Ovary (tissue), 9 donors: ENCODE data around the gene UQCC2. TPM values are rescaled to one million over a fixed set of nuclear protein-coding genes. Genes with fewer than 3 reads are reported as not detected.

Experiments
- DNase-seq, 5 donors: peaks; one replicate each; pipeline ENCODE4 v3.0.0-alpha.2; 2019 to 2020
- H3K27ac ChIP-seq, 2 donors: fragments of 200-600 bp; one replicate each; pipeline versions ENCODE4 v1.5.1 to v1.8.0; 2019 to 2022
- H3K27me3 ChIP-seq: fragments of 200-600 bp; one replicate; pipeline ENCODE4 v1.8.0; 2022
- H3K36me3 ChIP-seq: fragments of 200-600 bp; sonication (generic); one replicate; pipeline ENCODE4 v1.5.1; 2019
- H3K4me1 ChIP-seq: one replicate; pipeline ENCODE4 v1.8.1; 2013; ENCODE audit warnings: mild to moderate bottlenecking, moderate library complexity; ENCODE audit not compliant: insufficient read depth
- H3K4me3 ChIP-seq: fragments of 200-600 bp; sonication (generic); one replicate; pipeline ENCODE4 v1.5.1; 2017
- H3K9me3 ChIP-seq, 2 donors: fragments of 200-600 bp in 1 of 2; sonication (generic) in 1 of 2; one replicate each; pipeline versions ENCODE4 v1.5.1 to v1.8.1; 2013 to 2019; ENCODE audit warnings: mild to moderate bottlenecking in 1 of 2, moderate library complexity in 1 of 2
- CTCF ChIP-seq, 3 donors: fragments of 450-650 bp in 2 of 3; fragments of 200-600 bp in 1 of 3; IDR thresholded peaks; one replicate each; pipeline versions ENCODE4 v1.5.1 to v1.8.0; 2016 to 2022; ENCODE audit warnings: antibody characterized with exemption in 3 of 3, mild to moderate bottlenecking in 1 of 3
- EP300 ChIP-seq: sonication (generic); formaldehyde crosslinking; IDR thresholded peaks from one replicate; pipeline ENCODE4 v1.6.1; 2017; ENCODE audit warnings: antibody characterized with exemption
- POLR2A ChIP-seq: fragments of 450-650 bp; IDR thresholded peaks from one replicate; pipeline ENCODE4 v1.6.1; 2017; ENCODE audit warnings: antibody characterized with exemption, mild to moderate bottlenecking, moderate library complexity
- WGBS, 3 donors: extraction: QIAGEN DNeasy Blood & Tissue Kit in 1 of 3; methylation state at CpG; one replicate each; pipeline versions ENCODE4 v1.1.5 to v1.1.7; 2013 to 2017; 5-methylcytosine and 5-hydroxymethylcytosine counted together
- intact Hi-C, 4 donors: fragments of 100-400 bp; cut with DNase I; formaldehyde crosslinking; loops; one replicate each; pipeline versions ENCODE4 v1.11.0 to v1.15.1; 2022 to 2023
- polyA plus RNA-seq, 2 donors: library from polyadenylated mRNA; stranded (reverse); fragments of 200-250 nt in 1 of 2; fragments of 350-450 nt in 1 of 2; fragmentation: Illumina TruSeq in 1 of 2; extraction: RNeasy Lipid Tissue Mini Kit (QIAGEN cat#74804) in 1 of 2; gene quantifications; one replicate each; pipeline ENCODE4 v1.2.3, GENCODE V29; 2013 to 2014
- total RNA-seq, 7 donors: library from RNA; depleted of rRNA in 2 of 7; stranded (reverse); fragments of >200 nt in 2 of 7; fragmentation: NEBNext Ultra II Directional in 3 of 7; extraction: Animal tissue kit (Norgen Biotek cat#: 25700) in 3 of 7; gene quantifications; one replicate each; pipeline versions ENCODE4 v1.1.0 to v1.2.4, GENCODE V29; 2016 to 2023
- donor health status: DM: no; HTN: no; CAD: no; lungs with moderate emphysema.
- donor health status: DM: no; HTN: no; CAD: no.
- donor health status: Bipolar disorder and iron deficiency.
- donor health status: DM: yes; HTN: yes; CAD: no.
- donor health status: DM: no; HTN: no; CAD: no.
- donor health status: DM: yes; HTN: yes; CAD: no.

UQCC2 gene
- total and polyA plus RNA-seq, 9 donors = 9.1 to 65.2 (median 38.0) TPM

GRCh38 chr6:33735216-33735615 lies 23.7 kb upstream of the UQCC2 start:
- no peak overlapping the region for H3K27ac ChIP-seq
- H3K4me1 ChIP-seq = no peaks in the 10 kb centered on the region
- 85 to 91% (median 90%) methylated on average over 18 of the region's 18 CpGs for WGBS, 3 donors
- no peak for DNase-seq
- no peaks in the 10 kb centered on the region for H3K27me3 ChIP-seq
- TF ChIP-seq POLR2A = no peak
- TF ChIP-seq CTCF (IDR thresholded peaks at IDR 0.05) = no peak
- no peak for TF ChIP-seq EP300
- no peaks in the 10 kb centered on the region for H3K9me3 ChIP-seq
- intact Hi-C loops = no loop called here
- H3K4me3 ChIP-seq = no peak overlapping the region
- H3K36me3 ChIP-seq = no peaks in the 10 kb centered on the region

GRCh38 chr6:33733709-33734007 lies 22.2 kb upstream of the UQCC2 start:
- intact Hi-C loops = no loop called here
- Histone ChIP-seq H3K4me1 (no peaks in the 10 kb centered on the region), H3K4me3 (no peak overlapping the region), H3K9me3 (no peaks in the 10 kb centered on the region), H3K36me3 (no peaks in the 10 kb centered on the region), H3K27ac (no peak overlapping the region), H3K27me3 (no peaks in the 10 kb centered on the region)
- no peak for DNase-seq
- 89 to 98% (median 94%) methylated on average over 7 to 8 of the region's 8 CpGs for WGBS, 3 donors
- TF ChIP-seq POLR2A (no peak), CTCF (IDR thresholded peaks at IDR 0.05) (no peak), EP300 (no peak)

GRCh38 chr6:33732817-33733708 lies 21.6 kb upstream of the UQCC2 start:
- H3K4me3 ChIP-seq = no peak overlapping the region
- no peaks in the 10 kb centered on the region for H3K36me3 ChIP-seq
- 84 to 86% (median 85%) methylated on average over 13 of the region's 13 CpGs for WGBS, 3 donors
- intact Hi-C loops = no loop called here
- H3K9me3 ChIP-seq = no peaks in the 10 kb centered on the region
- H3K4me1 ChIP-seq = no peaks in the 10 kb centered on the region
- no peak for DNase-seq
- H3K27ac ChIP-seq = no peak overlapping the region
- no peak for TF ChIP-seq POLR2A
- TF ChIP-seq CTCF (IDR thresholded peaks at IDR 0.05) = no peak
- no peak for TF ChIP-seq EP300
- no peaks in the 10 kb centered on the region for H3K27me3 ChIP-seq

- Histone ChIP-seq H3K9me3 (no peaks in the 10 kb centered on the region), H3K4me3 (no peak overlapping the region), H3K4me1 (no peaks in the 10 kb centered on the region), H3K27ac (no peak overlapping the region), H3K27me3 (no peaks in the 10 kb centered on the region), H3K36me3 (no peaks in the 10 kb centered on the region)
- DNase-seq = no peak
- WGBS, 3 donors = 82 to 93% (median 84%) methylated on average over 5 to 6 of the region's 6 CpGs
- intact Hi-C loops = no loop called here
- TF ChIP-seq POLR2A = no peak
- no peak for TF ChIP-seq EP300
- TF ChIP-seq CTCF (IDR thresholded peaks at IDR 0.05) = no peak
Measured at GRCh38 chr6:33732385-33732784, 20.9 kb upstream of the UQCC2 start.
